Fibroblast of lung (primary cell): ENCODE results near the gene ODF4.

ENCODE experiments used
- CTCF ChIP-seq, 2 donors: IDR thresholded peaks in 1 of 2; conservative IDR thresholded peaks in 1 of 2; 1 replicate in 1 of 2; 2 replicates in 1 of 2; pipeline ENCODE4 v1.5.1; 2011 to 2012; ENCODE audit warnings: low read length in 2 of 2, control low read depth in 1 of 2, inconsistent platforms in 1 of 2, low read depth in 1 of 2, mild to moderate bottlenecking in 1 of 2
- EZH2 ChIP-seq: IDR thresholded peaks from 2 replicates; pipeline ENCODE4 v1.5.1; 2012; ENCODE audit warnings: low read length, control low read depth, mild to moderate bottlenecking; ENCODE audit errors: missing control alignments

GRCh38 chr17:8300627-8301242 is 38.9 kb upstream of the ODF4 start:
- peak; percentile 85 to 86 for TF ChIP-seq CTCF (conservative IDR thresholded peaks at IDR 0.05 in 1 of 2, IDR thresholded peaks at IDR 0.05 in 1 of 2; ENCODE audit: low read depth in 1 of 2, low read length in 2 of 2)
- TF ChIP-seq EZH2, result no peak
